A673 (cell line): ENCODE measurements around the gene RMI1. TPM values are rescaled to one million over a fixed set of nuclear protein-coding genes. Genes with fewer than 3 reads are reported as not detected.

Source experiments
- BruUV-seq: library from RNA; stranded (reverse); fragments of 400-500 nt; replicated peaks from 2 replicates; lab custom pipeline; 2021; lab: Mats Ljungman, UMichigan
- CTCF ChIA-PET: fragments of 300-600 bp; sonication (Branson Sonifier 250); formaldehyde crosslinking; loops from one replicate; lab custom pipeline; 2022; ENCODE audit warnings: antibody characterized with exemption; lab: Charles Lee
- POLR2A ChIA-PET: fragments of 300-600 bp; sonication (Branson Sonifier 250); formaldehyde crosslinking; loops from one replicate; lab custom pipeline; 2022; ENCODE audit warnings: antibody characterized with exemption; ENCODE audit not compliant: low non-redundant PET; lab: Charles Lee
- DNase-seq: peaks from one replicate; pipeline ENCODE4 v3.0.0-alpha.2; 2015; ENCODE audit warnings: low spot score
- H3K27ac ChIP-seq: fragments of 200-600 bp; sonication (generic); 2 replicates; pipeline ENCODE4 v1.5.1; 2016; ENCODE audit warnings: mixed run types, low read depth, mild to moderate bottlenecking, mixed read lengths, antibody characterized with exemption, low read length; ENCODE audit not compliant: poor library complexity, severe bottlenecking
- H3K27me3 ChIP-seq: fragments of 200-600 bp; sonication (generic); replicated peaks from 2 replicates; pipeline ENCODE4 v1.6.1; 2017; ENCODE audit warnings: mixed run types, low read depth, mild to moderate bottlenecking, mixed read lengths, antibody characterized with exemption, low read length; ENCODE audit not compliant: insufficient read depth, poor library complexity
- H3K36me3 ChIP-seq: fragments of 200-600 bp; sonication (generic); 2 replicates; pipeline ENCODE4 v1.6.1; 2016; ENCODE audit warnings: mixed run types, mild to moderate bottlenecking, mixed read lengths, antibody characterized with exemption, low read length; ENCODE audit not compliant: insufficient read depth, poor library complexity, severe bottlenecking
- H3K4me1 ChIP-seq: fragments of 200-600 bp; sonication (generic); 2 replicates; pipeline ENCODE4 v1.6.1; 2017; ENCODE audit warnings: mixed run types, mild to moderate bottlenecking, mixed read lengths, antibody characterized with exemption, low read length; ENCODE audit not compliant: insufficient read depth, poor library complexity, severe bottlenecking
- H3K4me3 ChIP-seq: fragments of 200-600 bp; sonication (generic); 2 replicates; pipeline ENCODE4 v1.5.1; 2016; ENCODE audit warnings: low read depth, mixed run types, mild to moderate bottlenecking, mixed read lengths, low read length; ENCODE audit not compliant: poor library complexity, severe bottlenecking
- H3K9me3 ChIP-seq: fragments of 200-600 bp; sonication (generic); 2 replicates; pipeline ENCODE4 v1.6.1; 2016; ENCODE audit warnings: mixed run types, low read depth, mild to moderate bottlenecking, mixed read lengths, antibody characterized with exemption, low read length; ENCODE audit not compliant: poor library complexity, severe bottlenecking
- CTCF ChIP-seq: fragments of 300-800, 200-600 bp; sonication (generic); conservative IDR thresholded peaks from 2 replicates; pipeline ENCODE4 v1.5.1; 2017; ENCODE audit warnings: low read depth, mild to moderate bottlenecking, antibody characterized with exemption, low read length, moderate library complexity, mixed read lengths
- EZH2 ChIP-seq: fragments of 200-600 bp; sonication (generic); IDR thresholded peaks from 2 replicates; pipeline ENCODE4 v1.6.1; 2017; ENCODE audit warnings: borderline replicate concordance, low read depth, mild to moderate bottlenecking, mixed read lengths, antibody characterized with exemption, low read length; ENCODE audit not compliant: poor library complexity, severe bottlenecking
- intact Hi-C: fragments of 100-400 bp; cut with micrococcal nuclease; formaldehyde crosslinking; loops from one replicate; pipeline ENCODE4 v1.10.0; 2022; ENCODE audit not compliant: unreplicated experiment
- total RNA-seq: library from RNA; stranded (reverse); gene quantifications from 2 replicates; pipeline ENCODE4 v1.2.3, GENCODE V29; 2021

RMI1 gene
- total RNA-seq, 1 experiment from 2014 or later = 36.4 TPM

DNA sequence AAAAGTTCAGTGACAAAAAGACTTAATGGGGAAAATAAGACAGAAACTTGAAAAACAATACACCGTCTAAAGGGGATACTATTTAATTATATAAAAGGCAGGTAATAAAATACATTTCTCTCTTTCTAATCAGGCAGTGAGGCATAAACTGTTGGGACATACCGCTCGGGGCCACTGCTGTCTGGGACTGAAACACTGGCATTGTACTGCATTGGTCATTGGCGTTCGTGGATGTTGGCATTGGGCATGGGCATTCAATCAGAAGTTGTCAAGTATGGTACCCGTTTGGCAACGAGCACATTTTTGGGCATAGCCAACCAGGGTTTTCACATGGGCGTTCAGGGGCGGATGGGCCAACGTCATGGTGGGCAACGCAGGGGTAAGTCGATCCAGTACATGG, 5.3 kb upstream of the RMI1 start:
- H3K27ac ChIP-seq = peak overlapping the region; percentile 99
- intact Hi-C loops = no loop called here
- ChIA-PET POLR2A (no interaction called here), CTCF (no interaction called here)
- no peak for DNase-seq
- H3K4me3 ChIP-seq = no peak overlapping the region
- no peaks in the 10 kb centered on the region for H3K9me3 ChIP-seq
- H3K27me3 ChIP-seq = no peaks in the 10 kb centered on the region
- no TSS peak for BruUV-seq
- peaks cover 90% of the 10 kb centered on the region for H3K36me3 ChIP-seq
- no peak for TF ChIP-seq EZH2
- TF ChIP-seq CTCF = no peak
- H3K4me1 ChIP-seq = peaks cover 47% of the 10 kb centered on the region

DNA sequence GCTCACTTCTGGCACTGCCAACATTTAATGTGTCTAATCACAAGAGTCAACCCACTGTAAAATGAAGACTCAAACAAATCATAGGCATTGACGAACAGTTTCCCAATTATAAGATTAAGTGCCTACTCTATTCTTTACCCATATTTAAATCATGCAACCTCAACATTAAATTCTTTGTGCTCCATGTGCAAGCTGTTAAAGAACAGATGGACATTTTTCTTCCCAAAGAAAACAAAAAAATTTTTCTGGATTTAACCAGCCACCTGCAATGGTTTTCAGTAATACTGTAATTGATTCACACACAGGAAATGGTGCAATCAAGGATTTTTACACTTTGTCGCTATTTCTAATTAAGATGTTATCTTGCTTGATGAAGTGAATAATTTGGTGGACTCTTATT, 4.2 kb upstream of the RMI1 start:
- CTCF ChIA-PET = no interaction called here
- intact Hi-C loops = no loop called here
- H3K27me3 ChIP-seq = no peaks in the 10 kb centered on the region
- peaks cover 79% of the 10 kb centered on the region for H3K36me3 ChIP-seq
- peaks cover 47% of the 10 kb centered on the region for H3K4me1 ChIP-seq
- BruUV-seq = no TSS peak
- POLR2A ChIA-PET = no interaction called here
- H3K9me3 ChIP-seq = no peaks in the 10 kb centered on the region
- peak; percentile 65 for DNase-seq
- peak overlapping the region; percentile 86 for H3K4me3 ChIP-seq
- no peak for TF ChIP-seq EZH2
- TF ChIP-seq CTCF = no peak
- H3K27ac ChIP-seq = peak overlapping the region; percentile 99

- no peak for TF ChIP-seq EZH2
- no peak for TF ChIP-seq CTCF
- POLR2A ChIA-PET = interaction anchor here (0.8 kb wide), 1 partner anchor 9 kb away, joined by 4 read pairs; no protein-coding TSS in a partner anchor
- intact Hi-C loops = no loop called here
- H3K9me3 ChIP-seq = no peaks in the 10 kb centered on the region
- peak overlapping the region; percentile 86 for H3K4me3 ChIP-seq
- CTCF ChIA-PET = no interaction called here
- H3K36me3 ChIP-seq = peaks cover 71% of the 10 kb centered on the region
- no peaks in the 10 kb centered on the region for H3K27me3 ChIP-seq
- DNase-seq = no peak
- H3K4me1 ChIP-seq = peaks cover 45% of the 10 kb centered on the region
- BruUV-seq = no TSS peak
- peak overlapping the region; percentile 99 for H3K27ac ChIP-seq
Measured at GRCh38 chr9:83977196-83977595, 3.4 kb upstream of the RMI1 start.
